SK-N-SH (cell line): ENCODE measurements around the gene SSTR3.

Experiments
- CHD2 ChIP-seq: fragments of 150-350 bp; IDR thresholded peaks from 2 replicates; pipeline ENCODE4 v1.6.1; 2018; ENCODE audit warnings: low read length; ENCODE audit not compliant: partially characterized antibody
- CTCF ChIP-seq: fragments of 200-600 bp; sonication (generic); IDR thresholded peaks from 2 replicates; pipeline ENCODE4 v1.6.1; 2017; ENCODE audit warnings: antibody characterized with exemption, mild to moderate bottlenecking, moderate library complexity
- ELF1 ChIP-seq: IDR thresholded peaks from 2 replicates; pipeline ENCODE4 v1.4.0; 2012
- GABPA ChIP-seq: IDR thresholded peaks from 2 replicates; pipeline ENCODE4 v1.4.0; 2012; ENCODE audit warnings: low read depth, mild to moderate bottlenecking
- TCF12 ChIP-seq: IDR thresholded peaks from 2 replicates; pipeline ENCODE4 v1.4.0; 2012
- USF2 ChIP-seq: fragments of 150-350 bp; IDR thresholded peaks from 2 replicates; pipeline ENCODE4 v1.6.1; 2017; ENCODE audit warnings: antibody characterized with exemption, low read length, low read depth, borderline replicate concordance
- ZBTB33 ChIP-seq: IDR thresholded peaks from 2 replicates; pipeline ENCODE4 v1.4.0; 2012; ENCODE audit warnings: low read depth, borderline replicate concordance
- TF ChIP-seq, protein P1 (sequence below): IDR thresholded peaks from 2 replicates; pipeline ENCODE4 v1.4.0; 2012; ENCODE audit warnings: low read depth, borderline replicate concordance

DNA sequence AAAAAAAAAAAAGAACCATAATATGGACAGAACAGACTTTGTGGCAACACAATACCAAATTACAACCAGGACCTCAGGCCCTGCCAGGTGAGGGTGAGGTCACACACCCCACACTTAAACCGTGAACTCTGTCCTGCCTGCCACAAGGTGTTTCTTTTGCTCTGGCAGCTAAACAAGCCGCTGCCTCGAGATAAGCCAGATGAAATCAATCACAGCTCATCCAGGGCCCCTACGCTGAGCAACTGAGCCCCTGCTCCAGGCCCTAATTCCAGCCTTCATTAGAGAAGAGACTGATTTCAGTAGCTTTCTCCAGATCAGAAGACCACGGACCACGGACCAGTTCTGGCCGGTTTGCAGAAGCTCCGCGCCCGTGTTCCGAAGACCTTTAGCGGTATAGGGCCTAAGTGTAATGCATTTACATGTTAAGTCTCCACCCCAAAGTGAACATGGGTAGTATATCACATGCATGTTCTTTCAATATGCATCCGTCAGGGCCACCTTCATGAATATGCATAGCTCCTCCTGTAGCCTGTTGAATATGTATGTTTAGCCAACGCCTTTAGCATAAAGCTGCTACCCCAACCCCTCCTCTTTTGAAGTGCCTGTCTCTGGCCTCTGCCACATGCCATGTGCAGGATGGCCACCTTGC lies 46.6 kb upstream of the SSTR3 start:
- TF ChIP-seq TCF12 (no peak), CTCF (no peak), GABPA (no peak), ZBTB33 (no peak), ELF1 (no peak), CHD2 (no peak), USF2 (no peak)
- TF ChIP-seq, protein P1, sequence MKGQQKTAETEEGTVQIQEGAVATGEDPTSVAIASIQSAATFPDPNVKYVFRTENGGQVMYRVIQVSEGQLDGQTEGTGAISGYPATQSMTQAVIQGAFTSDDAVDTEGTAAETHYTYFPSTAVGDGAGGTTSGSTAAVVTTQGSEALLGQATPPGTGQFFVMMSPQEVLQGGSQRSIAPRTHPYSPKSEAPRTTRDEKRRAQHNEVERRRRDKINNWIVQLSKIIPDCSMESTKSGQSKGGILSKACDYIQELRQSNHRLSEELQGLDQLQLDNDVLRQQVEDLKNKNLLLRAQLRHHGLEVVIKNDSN: no peak
